H1 (cell line): ENCODE measurements around the gene FRMD4A. TPM values are rescaled to one million over a fixed set of nuclear protein-coding genes. Genes with fewer than 3 reads are reported as not detected.

Source experiments
- CTCF ChIA-PET: fragments of 300-600 bp; sonication (Branson Sonifier 250); formaldehyde crosslinking; loops from one replicate; lab custom pipeline; 2021; ENCODE audit not compliant: partially characterized antibody; lab: Charles Lee
- POLR2A ChIA-PET: fragments of 300-600 bp; sonication (Branson Sonifier 250); formaldehyde crosslinking; loops from one replicate; lab custom pipeline; 2021; ENCODE audit warnings: inconsistent platforms; ENCODE audit not compliant: partially characterized antibody; lab: Charles Lee
- DNase-seq, 2 experiments: peaks; one replicate each; pipeline versions ENCODE4 v3.0.0 to v3.0.0-alpha.2; 2010 to 2022; ENCODE audit warnings: low spot score in 2 of 2, low read depth in 1 of 2, mixed read lengths in 1 of 2
- FAIRE-seq: peaks from 2 replicates; lab custom pipeline; 2011; peaks lifted over from hg19 to GRCh38; lab: Jason Lieb, UNC
- H2AFZ ChIP-seq: 2 replicates; pipeline ENCODE4 v1.8.1; 2012; ENCODE audit warnings: low read length, inconsistent platforms
- H2AK5ac ChIP-seq: 2 replicates; pipeline ENCODE4 v1.6.1; 2013; ENCODE audit warnings: low read depth, low read length
- H2BK120ac ChIP-seq: replicated peaks from 2 replicates; pipeline ENCODE3; 2013; ENCODE audit warnings: low read depth, low read length, inconsistent platforms
- H2BK12ac ChIP-seq: 2 replicates; pipeline ENCODE4 v1.6.1; 2013; ENCODE audit warnings: low read depth, low read length
- H2BK15ac ChIP-seq: 2 replicates; pipeline ENCODE4 v1.6.1; 2013; ENCODE audit warnings: low read length
- H2BK20ac ChIP-seq: 2 replicates; pipeline ENCODE4 v1.6.1; 2013; ENCODE audit warnings: low read length
- H2BK5ac ChIP-seq: 2 replicates; pipeline ENCODE4 v1.6.1; 2013; ENCODE audit warnings: low read depth, low read length
- H3K14ac ChIP-seq: 2 replicates; pipeline ENCODE4 v1.6.1; 2013; ENCODE audit warnings: inconsistent platforms; ENCODE audit not compliant: insufficient read length
- H3K18ac ChIP-seq: 2 replicates; pipeline ENCODE4 v1.6.1; 2013; ENCODE audit warnings: low read length; ENCODE audit errors: extremely low read depth
- H3K23ac ChIP-seq: 2 replicates; pipeline ENCODE4 v1.6.1; 2013; ENCODE audit warnings: inconsistent platforms; ENCODE audit not compliant: insufficient read length
- H3K23me2 ChIP-seq: 2 replicates; pipeline ENCODE4 v1.6.1; 2013; ENCODE audit warnings: low read depth, low read length
- H3K27ac ChIP-seq: 2 replicates; pipeline ENCODE4 v1.6.1; 2011; ENCODE audit warnings: low read depth, low read length, inconsistent platforms
- H3K27me3 ChIP-seq, 4 experiments: replicated peaks in 1 of 4; 1 replicate in 1 of 4; 2 replicates in 3 of 4; pipeline versions ENCODE4 v1.6.1 to v1.8.1; 2011 to 2013; ENCODE audit warnings: low read length in 3 of 4, mild to moderate bottlenecking in 3 of 4, inconsistent platforms in 2 of 4, mixed read lengths in 2 of 4, moderate library complexity in 1 of 4; ENCODE audit not compliant: control insufficient read depth in 3 of 4, insufficient read depth in 3 of 4; ENCODE audit errors: extremely low read depth in 1 of 4
- H3K36me3 ChIP-seq, 4 experiments: 2 replicates each; pipeline versions ENCODE4 v1.6.1 to v1.8.1; 2011 to 2013; ENCODE audit warnings: mild to moderate bottlenecking in 4 of 4, low read length in 3 of 4, moderate library complexity in 2 of 4, control low read depth in 1 of 4, inconsistent platforms in 1 of 4; ENCODE audit not compliant: insufficient read depth in 4 of 4, control insufficient read depth in 2 of 4
- H3K4ac ChIP-seq: replicated peaks from 2 replicates; pipeline ENCODE3; 2013; ENCODE audit warnings: low read length, low read depth, mixed read lengths, inconsistent platforms; ENCODE audit not compliant: insufficient read length
- H3K4me1 ChIP-seq, 4 experiments: replicated peaks in 1 of 4; 1 replicate in 1 of 4; 2 replicates in 3 of 4; pipeline versions ENCODE4 v1.6.1 to v1.8.1; 2011 to 2013; ENCODE audit warnings: low read length in 3 of 4, inconsistent platforms in 2 of 4, mixed read lengths in 1 of 4; ENCODE audit not compliant: insufficient read depth in 4 of 4, control insufficient read depth in 3 of 4
- H3K4me2 ChIP-seq, 2 experiments: 2 replicates each; pipeline versions ENCODE4 v1.6.1 to v1.8.1; 2011 to 2013; ENCODE audit warnings: low read depth in 2 of 2, low read length in 2 of 2, control low read depth in 1 of 2, inconsistent platforms in 1 of 2, mild to moderate bottlenecking in 1 of 2; ENCODE audit not compliant: insufficient read depth in 1 of 2
- H3K4me3 ChIP-seq, 4 experiments: fragments of 200-600, 300-600 bp in 1 of 4; sonication (generic), shearing (Covaris generic), sonication (Bioruptor Twin) in 1 of 4; 2 replicates each; pipeline versions ENCODE4 v1.5.1 to v1.8.1; 2011 to 2016; ENCODE audit warnings: low read length in 4 of 4, low read depth in 3 of 4, control low read depth in 2 of 4, inconsistent platforms in 2 of 4, mild to moderate bottlenecking in 2 of 4, mixed read lengths in 1 of 4, moderate library complexity in 1 of 4; ENCODE audit not compliant: insufficient read depth in 2 of 4; ENCODE audit errors: extremely low read depth in 1 of 4
- H3K56ac ChIP-seq: replicated peaks from 2 replicates; pipeline ENCODE3; 2013; ENCODE audit warnings: low read depth, mild to moderate bottlenecking, mixed read lengths, low read length, inconsistent platforms; ENCODE audit not compliant: insufficient read length
- H3K79me1 ChIP-seq: 2 replicates; pipeline ENCODE4 v1.6.1; 2013; ENCODE audit warnings: low read depth, low read length, control low read depth
- H3K79me2 ChIP-seq, 2 experiments: 2 replicates each; pipeline versions ENCODE4 v1.6.1 to v1.8.1; 2012 to 2013; ENCODE audit warnings: low read length in 2 of 2, mild to moderate bottlenecking in 2 of 2, inconsistent platforms in 1 of 2; ENCODE audit not compliant: insufficient read depth in 2 of 2, control insufficient read depth in 1 of 2
- H3K9ac ChIP-seq, 4 experiments: replicated peaks in 1 of 4; 1 replicate in 1 of 4; 2 replicates in 3 of 4; pipeline versions ENCODE4 v1.6.1 to v1.8.1; 2011 to 2013; ENCODE audit warnings: low read depth in 3 of 4, low read length in 3 of 4, control low read depth in 2 of 4, mild to moderate bottlenecking in 2 of 4, moderate library complexity in 2 of 4, inconsistent platforms in 1 of 4; ENCODE audit errors: extremely low read depth in 1 of 4
- H3K9me3 ChIP-seq, 2 experiments: 2 replicates each; pipeline versions ENCODE4 v1.6.1 to v1.8.1; 2012 to 2013; ENCODE audit warnings: mild to moderate bottlenecking in 2 of 2, moderate library complexity in 2 of 2, control low read depth in 1 of 2, inconsistent platforms in 1 of 2, low read depth in 1 of 2, low read length in 1 of 2, mixed read lengths in 1 of 2; ENCODE audit not compliant: insufficient read depth in 2 of 2
- H4K20me1 ChIP-seq, 2 experiments: replicated peaks in 1 of 2; 2 replicates each; pipeline versions ENCODE3 to v1.8.1; 2011 to 2013; ENCODE audit warnings: inconsistent platforms in 2 of 2, low read length in 2 of 2, mild to moderate bottlenecking in 1 of 2; ENCODE audit not compliant: insufficient read depth in 2 of 2, control insufficient read depth in 1 of 2
- H4K5ac ChIP-seq: 2 replicates; pipeline ENCODE4 v1.6.1; 2013; ENCODE audit warnings: low read length, low read depth, mixed read lengths, inconsistent platforms; ENCODE audit not compliant: insufficient read length
- H4K8ac ChIP-seq: 2 replicates; pipeline ENCODE4 v1.8.0; 2013; ENCODE audit warnings: mild to moderate bottlenecking, moderate library complexity, low read length, inconsistent platforms; ENCODE audit not compliant: insufficient read depth; ENCODE audit errors: extremely low read depth
- H4K91ac ChIP-seq: replicated peaks from 2 replicates; pipeline ENCODE3; 2013; ENCODE audit warnings: low read length, mixed read lengths, inconsistent platforms; ENCODE audit not compliant: insufficient read length
- CBX8 ChIP-seq: fragments of 300-800, 300-1000 bp; sonication (generic); IDR thresholded peaks from 2 replicates; pipeline ENCODE4 v1.7.1; 2016; ENCODE audit warnings: low read depth, low read length, borderline replicate concordance
- MAX ChIP-seq: IDR thresholded peaks from 2 replicates; pipeline ENCODE4 v1.6.1; 2012; ENCODE audit warnings: inconsistent platforms
- SIX5 ChIP-seq: IDR thresholded peaks from 2 replicates; pipeline ENCODE4 v1.6.1; 2011; ENCODE audit warnings: mild to moderate bottlenecking, low read depth, low read length
- WGBS, 2 experiments: shearing (Covaris generic) in 1 of 2; methylation state at CpG; one replicate each; pipeline versions ENCODE4 v1.1.6 to v1.1.7; 2013 to 2015; ENCODE audit warnings: low lambda C conversion rate in 2 of 2, mixed read lengths in 2 of 2, inconsistent platforms in 1 of 2, low coverage in 1 of 2, missing lambda C conversion rate in 1 of 2; ENCODE audit not compliant: insufficient replicate concordance in 2 of 2, insufficient coverage in 1 of 2, insufficient read length in 1 of 2; ENCODE audit errors: extremely low coverage in 1 of 2, missing lambda C conversion rate in 1 of 2; 5-methylcytosine and 5-hydroxymethylcytosine counted together
- long read RNA-seq, 2 experiments: library from RNA in 1 of 2; library from capped mRNA in 1 of 2; stranded (forward); transcript quantifications; one replicate each; pipeline ENCODE4 v2.0.0, GENCODE V29; 2021; ENCODE audit warnings: inconsistent platforms in 1 of 2
- polyA minus RNA-seq, 3 experiments: library from RNA; depleted of rRNA, polyadenylated mRNA; stranded (reverse); fragments of >200 nt; gene quantifications; 1 replicate in 2 of 3; 2 replicates in 1 of 3; pipeline ENCODE4 v1.2.3, GENCODE V29; 2011
- polyA plus RNA-seq, 7 experiments: library from polyadenylated mRNA; depleted of rRNA in 3 of 7; stranded (reverse) in 5 of 7; unstranded in 2 of 7; fragments of >200 nt in 5 of 7; fragments of 200-250 nt in 2 of 7; gene quantifications; 1 replicate in 5 of 7; 2 replicates in 1 of 7; 4 replicates in 1 of 7; pipeline versions ENCODE4 v1.2.1 to v1.2.3, GENCODE V29; 2011 to 2013; ENCODE audit warnings: missing spikeins in 2 of 7, mixed read lengths in 2 of 7
- total RNA-seq: library from RNA; stranded (reverse); fragmentation: NEBNext Ultra II Directional; extraction: Animal tissue kit (Norgen Biotek cat#: 25700); gene quantifications from 2 replicates; pipeline ENCODE4 v1.2.1, GENCODE V29; 2021
- TF ChIP-seq, protein P1 (sequence below): IDR thresholded peaks from 2 replicates; pipeline ENCODE4 v1.6.1; 2012; ENCODE audit warnings: inconsistent platforms

Gene FRMD4A
- total RNA-seq, result 37.2 and 39.6 TPM in 2 replicates
- polyA plus RNA-seq (2011; rRNA removed), result 26.2 and 38.6 TPM in 2 replicates
- polyA plus RNA-seq (2011; cell fraction: cytosol; rRNA removed), result 20.1 TPM
- 44.7 TPM for polyA plus RNA-seq (2011; cell fraction: nucleus; rRNA removed)
- polyA plus RNA-seq (2012, experiment 1 of 2), result 22.6 to 31.1 TPM (median 30.7 TPM) in 4 replicates
- polyA plus RNA-seq (2012, experiment 2 of 2), result 11.4 TPM
- 32.4 TPM for polyA plus RNA-seq (2013, experiment 1 of 2)
- polyA plus RNA-seq (2013, experiment 2 of 2), result 28.2 TPM
- 52.1 and 54.0 TPM in 2 replicates for polyA minus RNA-seq (2011; rRNA and poly(A)+ RNA removed)
- polyA minus RNA-seq (2011; cell fraction: cytosol; rRNA and poly(A)+ RNA removed), result 24.0 TPM
- 104 TPM for polyA minus RNA-seq (2011; cell fraction: nucleus; rRNA and poly(A)+ RNA removed)
- long read RNA-seq, experiment 1, partial matches to known transcripts, result 2 of 17 reads
- long read RNA-seq, experiment 1, other reads (novel, unspliced or antisense), result 11 of 17 reads
- long read RNA-seq, experiment 2, partial matches to known transcripts, result 2 of 7 reads
- long read RNA-seq, experiment 2, other reads (novel, unspliced or antisense), result 4 of 7 reads

- H3K56ac ChIP-seq, result no peak within 1 kb of the TSS
- peak within 1 kb of the TSS; percentile 71 for H3K18ac ChIP-seq
- no peak within 1 kb of the TSS for H3K4ac ChIP-seq
- H4K5ac ChIP-seq, result peak within 1 kb of the TSS; percentile 2
- no peaks in the 10 kb centered on the region for H4K20me1 ChIP-seq
- H3K9me3 ChIP-seq, result no peaks in the 10 kb centered on the region
- H3K4me1 ChIP-seq, result peaks cover 17 to 21% (median 19%) of the 10 kb centered on the region in 4 experiments
- peak within 1 kb of the TSS; percentile 14 for H4K91ac ChIP-seq
- H3K4me3 ChIP-seq, result peak within 1 kb of the TSS in 2 of 4 experiments; percentile 15 to 24; a peak in 2 of 8 replicates
- peak within 1 kb of the TSS; percentile 59 to 71 for H3K4me2 ChIP-seq
- ChIA-PET CTCF (interaction anchor here (0.7 to 1.9 kb wide), 12 partner anchors 10 to 152 kb away, joined by 3 to 11 read pairs (median 3); no protein-coding TSS in a partner anchor), POLR2A (interaction anchor here (1.2 to 1.3 kb wide), 2 partner anchors 11 to 145 kb away, joined by 3 to 10 read pairs; no protein-coding TSS in a partner anchor)
- H2AFZ ChIP-seq, result peak within 1 kb of the TSS; percentile 91
- no peaks in the 10 kb centered on the region; the same call in 1 of the 2 replicates for H3K23me2 ChIP-seq
- H2BK12ac ChIP-seq, result peak within 1 kb of the TSS; percentile 52; the same call in 1 of the 2 replicates
- H2BK20ac ChIP-seq, result peak within 1 kb of the TSS; percentile 67
- H3K27ac ChIP-seq, result no peak within 1 kb of the TSS
- H3K9ac ChIP-seq, result no peak within 1 kb of the TSS
- H3K36me3 ChIP-seq, result no peaks in the 10 kb centered on the region
- TF ChIP-seq, protein P1, sequence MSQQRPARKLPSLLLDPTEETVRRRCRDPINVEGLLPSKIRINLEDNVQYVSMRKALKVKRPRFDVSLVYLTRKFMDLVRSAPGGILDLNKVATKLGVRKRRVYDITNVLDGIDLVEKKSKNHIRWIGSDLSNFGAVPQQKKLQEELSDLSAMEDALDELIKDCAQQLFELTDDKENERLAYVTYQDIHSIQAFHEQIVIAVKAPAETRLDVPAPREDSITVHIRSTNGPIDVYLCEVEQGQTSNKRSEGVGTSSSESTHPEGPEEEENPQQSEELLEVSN, result 0 out of 2 replicates have a peak, but pooled peaks have one; percentile 20
- TF ChIP-seq SIX5 (no peak), CBX8 (no peak), MAX (0 out of 2 replicates have a peak, but pooled peaks have one; percentile 21)
- no peak within 1 kb of the TSS for H3K23ac ChIP-seq
- peak within 1 kb of the TSS; percentile 31; the same call in 1 of the 2 replicates for H4K8ac ChIP-seq
- FAIRE-seq, result peak; percentile 13
- no peak within 1 kb of the TSS for H2BK15ac ChIP-seq
- no peak for DNase-seq
- H3K79me1 ChIP-seq, result no peaks in the 10 kb centered on the region; the same call in 1 of the 2 replicates
- H3K14ac ChIP-seq, result no peak within 1 kb of the TSS
- H3K27me3 ChIP-seq, result peaks cover 0 to 2% (median 0%) of the 10 kb centered on the region in 4 experiments; a peak in 1 of 7 replicates
- WGBS, 2 experiments, result 57% methylated on average over 12 of the region's 14 CpGs; no CpG with 5 or more reads in 1 of the 2 experiments
- no peak within 1 kb of the TSS for H2BK120ac ChIP-seq
- H2BK5ac ChIP-seq, result peak within 1 kb of the TSS; percentile 40; the same call in 1 of the 2 replicates
- no peaks in the 10 kb centered on the region for H3K79me2 ChIP-seq
- peak within 1 kb of the TSS; percentile 20; the same call in 1 of the 2 replicates for H2AK5ac ChIP-seq
Measured at GRCh38 chr10:14330388-14331061, at the start of gene FRMD4A. Gene FRMD4A (minus strand): TSS chr10:14330924.
